HepG2 (cell line): Measurements from ENCODE around the gene COL9A3. TPM values are rescaled to one million over a fixed set of nuclear protein-coding genes. Genes with fewer than 3 reads are reported as not detected.

Source experiments
- AKAP8 ChIP-seq: sonication (generic); formaldehyde crosslinking; IDR thresholded peaks from 2 replicates; pipeline ENCODE4 v1.5.1; 2020; ENCODE audit warnings: mild to moderate bottlenecking, missing genetic modification reagents
- HINFP ChIP-seq: sonication (generic); formaldehyde crosslinking; IDR thresholded peaks from 2 replicates; pipeline ENCODE4 v1.4.0; 2020; ENCODE audit warnings: low read depth, mild to moderate bottlenecking, missing genetic modification reagents
- MAFF ChIP-seq: IDR thresholded peaks from 2 replicates; pipeline ENCODE4 v1.6.1; 2011; ENCODE audit warnings: low read depth, low read length, improper control_type of control experiment
- MAFK ChIP-seq, 2 experiments: IDR thresholded peaks in 1 of 2; conservative IDR thresholded peaks in 1 of 2; 2 replicates each; pipeline ENCODE4 v1.6.1; 2011; ENCODE audit warnings: improper control_type of control experiment in 2 of 2, low read length in 2 of 2
- ONECUT2 ChIP-seq: sonication (generic); formaldehyde crosslinking; IDR thresholded peaks from 2 replicates; pipeline ENCODE4 v1.4.0; 2020; ENCODE audit warnings: missing genetic modification reagents
- POLR2AphosphoS2 ChIP-seq: IDR thresholded peaks from 2 replicates; pipeline ENCODE4 v1.6.1; 2011; ENCODE audit warnings: low read depth, low read length, improper control_type of control experiment
- PRPF4 ChIP-seq: fragments of 200-400 bp; formaldehyde crosslinking; IDR thresholded peaks from 2 replicates; pipeline ENCODE4 v1.6.1; 2016; ENCODE audit warnings: low read length, low read depth; ENCODE audit not compliant: poor library complexity, severe bottlenecking
- RBFOX2 ChIP-seq: fragments of 200-400 bp; formaldehyde crosslinking; IDR thresholded peaks from 2 replicates; pipeline ENCODE4 v1.6.1; 2017; ENCODE audit warnings: low read depth, mild to moderate bottlenecking, low read length
- SIN3A ChIP-seq: IDR thresholded peaks from 2 replicates; pipeline ENCODE4 v1.6.1; 2011; ENCODE audit warnings: low read depth, mild to moderate bottlenecking, control low read depth, low read length, borderline replicate concordance
- SP140L ChIP-seq: sonication (generic); formaldehyde crosslinking; IDR thresholded peaks from 2 replicates; pipeline ENCODE4 v1.4.0; 2020; ENCODE audit warnings: missing genetic modification reagents, borderline replicate concordance
- STAG1 ChIP-seq: sonication (generic); formaldehyde crosslinking; IDR thresholded peaks from 2 replicates; pipeline ENCODE4 v1.4.0; 2020; ENCODE audit warnings: missing genetic modification reagents
- THYN1 ChIP-seq: sonication (generic); formaldehyde crosslinking; IDR thresholded peaks from 2 replicates; pipeline ENCODE4 v1.8.1; 2023; ENCODE audit warnings: low read depth, mild to moderate bottlenecking, moderate library complexity, missing genetic modification reagents, borderline replicate concordance
- ZBTB38 ChIP-seq: sonication (generic); formaldehyde crosslinking; IDR thresholded peaks from 2 replicates; pipeline ENCODE4 v1.5.1; 2020; ENCODE audit warnings: mild to moderate bottlenecking, missing genetic modification reagents
- ZNF878 ChIP-seq: sonication (generic); formaldehyde crosslinking; IDR thresholded peaks from 2 replicates; pipeline ENCODE4 v1.8.1; 2023; ENCODE audit warnings: mild to moderate bottlenecking, missing genetic modification reagents, moderate library complexity
- polyA plus RNA-seq, 8 experiments: library from polyadenylated mRNA; depleted of rRNA in 3 of 8; stranded (reverse) in 7 of 8; unstranded in 1 of 8; fragments of >200 nt; fragmentation: Illumina TruSeq in 4 of 8; extraction: Trizol in 4 of 8; gene quantifications; 2 replicates each; pipeline versions ENCODE4 v1.2.1 to v1.2.3, GENCODE V29; 2011 to 2016; ENCODE audit warnings: low read depth in 4 of 8, missing spikeins in 1 of 8, mixed read lengths in 1 of 8; ENCODE audit not compliant: insufficient read depth in 1 of 8
- total RNA-seq, 5 experiments: library from RNA; depleted of rRNA; stranded (reverse); fragments of >200 nt; fragmentation: Illumina TruSeq; extraction: Trizol; gene quantifications; 2 replicates each; pipeline ENCODE4 v1.2.3, GENCODE V29; 2016; ENCODE audit warnings: low read depth in 1 of 5
- TF ChIP-seq, protein P1 (sequence below): sonication (generic); formaldehyde crosslinking; IDR thresholded peaks from 2 replicates; pipeline ENCODE4 v1.4.0; 2020; ENCODE audit warnings: missing genetic modification reagents, borderline replicate concordance
- TF ChIP-seq, protein P2 (sequence below): sonication (generic); formaldehyde crosslinking; IDR thresholded peaks from 2 replicates; pipeline ENCODE4 v1.4.0; 2020; ENCODE audit warnings: missing genetic modification reagents
- TF ChIP-seq, protein P3 (sequence below): sonication (generic); formaldehyde crosslinking; IDR thresholded peaks from 2 replicates; pipeline ENCODE4 v1.8.1; 2022; ENCODE audit warnings: mild to moderate bottlenecking, missing genetic modification reagents

COL9A3 gene
- total and polyA plus RNA-seq, 2 of the 13 experiments (the other 11 are each of a cell fraction or from before 2014, with no cell fraction given): 155 to 204 TPM

DNA sequence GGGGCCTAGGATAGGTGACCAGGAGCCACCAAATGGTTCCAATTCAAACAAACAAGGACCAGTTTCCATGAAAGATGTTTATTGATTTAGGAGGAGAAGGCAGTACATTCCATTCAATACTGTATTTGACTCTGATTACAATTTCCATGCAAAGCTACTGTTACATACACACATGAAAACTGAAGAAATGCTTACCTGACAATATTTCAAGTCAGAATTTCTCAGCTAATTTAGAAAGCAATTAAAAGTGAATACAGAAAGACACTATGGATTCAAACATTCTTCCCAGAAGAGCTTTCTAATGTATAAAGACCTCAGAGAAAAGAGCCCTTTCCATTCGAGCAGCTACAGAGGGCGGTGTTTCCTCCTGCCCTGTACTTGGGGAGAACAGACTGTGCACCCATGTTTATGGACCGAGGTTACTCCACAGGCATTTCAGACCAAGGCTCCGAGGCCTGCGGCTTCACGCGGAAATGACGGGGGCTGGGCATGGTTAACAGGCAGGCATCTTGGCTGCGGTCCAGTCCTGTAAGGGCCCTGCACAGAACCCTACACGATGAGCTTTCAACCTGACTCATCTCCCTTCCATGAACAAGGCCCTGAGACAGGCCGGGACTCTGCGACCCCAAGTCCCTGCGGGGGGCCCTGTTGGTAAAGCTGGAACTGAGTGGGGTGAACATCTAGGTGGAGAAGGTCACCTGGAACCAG, 70.5 kb downstream of the COL9A3 start (continued):
- TF ChIP-seq MAFK (conservative IDR thresholded peaks at IDR 0.05 in 1 of 2, IDR thresholded peaks at IDR 0.05 in 1 of 2; ENCODE audit: low read length in 2 of 2): peak; percentile 97 to 98
- peak; percentile 2; the same call in 1 of the 2 replicates for TF ChIP-seq STAG1 (CRISPR knock-in tag)
- 0 out of 2 replicates have a peak, but pooled peaks have one; percentile 36 for TF ChIP-seq AKAP8
- TF ChIP-seq MAFF: peak; percentile 96
- TF ChIP-seq THYN1 (CRISPR knock-in tag): no peak
- TF ChIP-seq, protein P1, sequence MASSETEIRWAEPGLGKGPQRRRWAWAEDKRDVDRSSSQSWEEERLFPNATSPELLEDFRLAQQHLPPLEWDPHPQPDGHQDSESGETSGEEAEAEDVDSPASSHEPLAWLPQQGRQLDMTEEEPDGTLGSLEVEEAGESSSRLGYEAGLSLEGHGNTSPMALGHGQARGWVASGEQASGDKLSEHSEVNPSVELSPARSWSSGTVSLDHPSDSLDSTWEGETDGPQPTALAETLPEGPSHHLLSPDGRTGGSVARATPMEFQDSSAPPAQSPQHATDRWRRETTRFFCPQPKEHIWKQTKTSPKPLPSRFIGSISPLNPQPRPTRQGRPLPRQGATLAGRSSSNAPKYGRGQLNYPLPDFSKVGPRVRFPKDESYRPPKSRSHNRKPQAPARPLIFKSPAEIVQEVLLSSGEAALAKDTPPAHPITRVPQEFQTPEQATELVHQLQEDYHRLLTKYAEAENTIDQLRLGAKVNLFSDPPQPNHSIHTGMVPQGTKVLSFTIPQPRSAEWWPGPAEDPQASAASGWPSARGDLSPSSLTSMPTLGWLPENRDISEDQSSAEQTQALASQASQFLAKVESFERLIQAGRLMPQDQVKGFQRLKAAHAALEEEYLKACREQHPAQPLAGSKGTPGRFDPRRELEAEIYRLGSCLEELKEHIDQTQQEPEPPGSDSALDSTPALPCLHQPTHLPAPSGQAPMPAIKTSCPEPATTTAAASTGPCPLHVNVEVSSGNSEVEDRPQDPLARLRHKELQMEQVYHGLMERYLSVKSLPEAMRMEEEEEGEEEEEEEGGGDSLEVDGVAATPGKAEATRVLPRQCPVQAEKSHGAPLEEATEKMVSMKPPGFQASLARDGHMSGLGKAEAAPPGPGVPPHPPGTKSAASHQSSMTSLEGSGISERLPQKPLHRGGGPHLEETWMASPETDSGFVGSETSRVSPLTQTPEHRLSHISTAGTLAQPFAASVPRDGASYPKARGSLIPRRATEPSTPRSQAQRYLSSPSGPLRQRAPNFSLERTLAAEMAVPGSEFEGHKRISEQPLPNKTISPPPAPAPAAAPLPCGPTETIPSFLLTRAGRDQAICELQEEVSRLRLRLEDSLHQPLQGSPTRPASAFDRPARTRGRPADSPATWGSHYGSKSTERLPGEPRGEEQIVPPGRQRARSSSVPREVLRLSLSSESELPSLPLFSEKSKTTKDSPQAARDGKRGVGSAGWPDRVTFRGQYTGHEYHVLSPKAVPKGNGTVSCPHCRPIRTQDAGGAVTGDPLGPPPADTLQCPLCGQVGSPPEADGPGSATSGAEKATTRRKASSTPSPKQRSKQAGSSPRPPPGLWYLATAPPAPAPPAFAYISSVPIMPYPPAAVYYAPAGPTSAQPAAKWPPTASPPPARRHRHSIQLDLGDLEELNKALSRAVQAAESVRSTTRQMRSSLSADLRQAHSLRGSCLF (CRISPR knock-in tag): no peak
- no peak for TF ChIP-seq SP140L (CRISPR knock-in tag)
- TF ChIP-seq HINFP (CRISPR knock-in tag): no peak
- TF ChIP-seq, protein P2, sequence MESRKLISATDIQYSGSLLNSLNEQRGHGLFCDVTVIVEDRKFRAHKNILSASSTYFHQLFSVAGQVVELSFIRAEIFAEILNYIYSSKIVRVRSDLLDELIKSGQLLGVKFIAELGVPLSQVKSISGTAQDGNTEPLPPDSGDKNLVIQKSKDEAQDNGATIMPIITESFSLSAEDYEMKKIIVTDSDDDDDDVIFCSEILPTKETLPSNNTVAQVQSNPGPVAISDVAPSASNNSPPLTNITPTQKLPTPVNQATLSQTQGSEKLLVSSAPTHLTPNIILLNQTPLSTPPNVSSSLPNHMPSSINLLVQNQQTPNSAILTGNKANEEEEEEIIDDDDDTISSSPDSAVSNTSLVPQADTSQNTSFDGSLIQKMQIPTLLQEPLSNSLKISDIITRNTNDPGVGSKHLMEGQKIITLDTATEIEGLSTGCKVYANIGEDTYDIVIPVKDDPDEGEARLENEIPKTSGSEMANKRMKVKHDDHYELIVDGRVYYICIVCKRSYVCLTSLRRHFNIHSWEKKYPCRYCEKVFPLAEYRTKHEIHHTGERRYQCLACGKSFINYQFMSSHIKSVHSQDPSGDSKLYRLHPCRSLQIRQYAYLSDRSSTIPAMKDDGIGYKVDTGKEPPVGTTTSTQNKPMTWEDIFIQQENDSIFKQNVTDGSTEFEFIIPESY: peak; percentile 96
- TF ChIP-seq POLR2AphosphoS2: no peak
- TF ChIP-seq ZBTB38 (CRISPR knock-in tag): peak; percentile 76
- peak; percentile 34 for TF ChIP-seq PRPF4
- no peak for TF ChIP-seq ONECUT2 (CRISPR knock-in tag)
- TF ChIP-seq SIN3A: 0 out of 2 replicates have a peak, but pooled peaks have one; percentile 21
- TF ChIP-seq, protein P3, sequence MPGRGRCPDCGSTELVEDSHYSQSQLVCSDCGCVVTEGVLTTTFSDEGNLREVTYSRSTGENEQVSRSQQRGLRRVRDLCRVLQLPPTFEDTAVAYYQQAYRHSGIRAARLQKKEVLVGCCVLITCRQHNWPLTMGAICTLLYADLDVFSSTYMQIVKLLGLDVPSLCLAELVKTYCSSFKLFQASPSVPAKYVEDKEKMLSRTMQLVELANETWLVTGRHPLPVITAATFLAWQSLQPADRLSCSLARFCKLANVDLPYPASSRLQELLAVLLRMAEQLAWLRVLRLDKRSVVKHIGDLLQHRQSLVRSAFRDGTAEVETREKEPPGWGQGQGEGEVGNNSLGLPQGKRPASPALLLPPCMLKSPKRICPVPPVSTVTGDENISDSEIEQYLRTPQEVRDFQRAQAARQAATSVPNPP: no peak
- no peak for TF ChIP-seq ZNF878 (CRISPR knock-in tag)
- TF ChIP-seq RBFOX2: no peak
